Measurements from ENCODE around the gene SMG9. TPM values are rescaled to one million over a fixed set of nuclear protein-coding genes. Genes with fewer than 3 reads are reported as not detected.
"Not testable (repeated sequence)": the region's sequence is repeated elsewhere in the genome, so short reads cannot be mapped to it uniquely, and the experiment has no call there.

SMG9 gene
- total RNA-seq, 2 experiments from 2014 or later = 34.7 to 38.2 TPM

GRCh38 chr19:43766755-43767043 lies 11.9 kb upstream of the SMG9 start:
- Histone ChIP-seq H3K4me3 (ENCODE audit: low read length) (no peak overlapping the region), H3K9me3 (ENCODE audit: control insufficient read depth in 1 of 2, insufficient read depth in 1 of 2, low read length in 2 of 2) (no peaks in the 10 kb centered on the region), H3K27ac (ENCODE audit: low read depth in 1 of 2, low read length in 2 of 2) (peak overlapping the region in 1 of 2 donors; percentile 79), H3K36me3 (ENCODE audit: insufficient read depth, low read length) (peaks cover 46% of the 10 kb centered on the region), H3K27me3 (ENCODE audit: control insufficient read depth in 1 of 2, insufficient read depth in 2 of 2, low read length in 2 of 2) (no peaks in the 10 kb centered on the region), H3K4me1 (ENCODE audit: insufficient read depth, low read length) (peaks cover 45% of the 10 kb centered on the region)
- CTCF ChIA-PET = interaction anchor here (0.6 to 5.0 kb wide), 10 partner anchors 11 to 363 kb away, joined by 3 to 45 read pairs (median 8); partner anchors contain the start of genes KCNN4 and SMG9
- Mint-ChIP-seq H3K4me1 (ENCODE audit: low read depth) (peaks cover 26% of the 10 kb centered on the region), H3K9me3 (no peaks in the 10 kb centered on the region), H3K4me3 (peak overlapping the region; percentile 42), H3K36me3 (ENCODE audit: low read depth) (peaks cover 38% of the 10 kb centered on the region), H3K27ac (peak overlapping the region; percentile 86), H3K27me3 (no peaks in the 10 kb centered on the region)
- POLR2A ChIA-PET = interaction anchor here (1.2 to 3.3 kb wide), 4 partner anchors 11 to 18 kb away, joined by 6 to 47 read pairs (median 14); partner anchors contain the start of gene SMG9
- no peak for TF ChIP-seq CTCF (IDR thresholded peaks at IDR 0.05)
- DNase-seq = no peak
- no peak for ATAC-seq (ENCODE audit: poor library complexity)
- intact Hi-C loops (cut with DNase I, micrococcal nuclease) = loop anchor here (1.0 to 2.0 kb wide), 2 partner anchors 11 to 18 kb away; no protein-coding TSS in a partner anchor

GRCh38 chr19:43765109-43765876 lies 10.5 kb upstream of the SMG9 start:
- DNase-seq = peak in 13 of 14 experiments; percentile 45 to 87 (median 61)
- intact Hi-C loops (cut with DNase I, micrococcal nuclease) = loop anchor here in 1 of 2 experiments (1.0 kb wide), 1 partner anchor 20 kb away; no protein-coding TSS in a partner anchor
- H3K27me3 Mint-ChIP-seq = no peaks in the 10 kb centered on the region
- TF ChIP-seq CTCF (IDR thresholded peaks at IDR 0.05) = no peak
- peaks cover 32% of the 10 kb centered on the region for H3K36me3 Mint-ChIP-seq (ENCODE audit: low read depth)
- Histone ChIP-seq H3K4me1 (ENCODE audit: insufficient read depth, low read length) (peaks cover 45% of the 10 kb centered on the region), H3K9me3 (ENCODE audit: control insufficient read depth in 1 of 2, insufficient read depth in 1 of 2, low read length in 2 of 2) (no peaks in the 10 kb centered on the region), H3K36me3 (ENCODE audit: insufficient read depth, low read length) (peaks cover 32% of the 10 kb centered on the region), H3K4me3 (ENCODE audit: low read length) (no peak overlapping the region), H3K27me3 (ENCODE audit: control insufficient read depth in 1 of 2, insufficient read depth in 2 of 2, low read length in 2 of 2) (no peaks in the 10 kb centered on the region), H3K27ac (ENCODE audit: low read depth in 1 of 2, low read length in 2 of 2) (peak overlapping the region; percentile 48 to 79)
- H3K4me1 Mint-ChIP-seq (ENCODE audit: low read depth) = peaks cover 26% of the 10 kb centered on the region
- POLR2A ChIA-PET = interaction anchor here (0.6 to 3.3 kb wide), 9 partner anchors 11 to 170 kb away, joined by 3 to 47 read pairs (median 5); partner anchors contain the start of genes KCNN4, SMG9 and ZNF45
- H3K9me3 Mint-ChIP-seq = no peaks in the 10 kb centered on the region
- CTCF ChIA-PET = interaction anchor here (1.1 to 5.0 kb wide), 7 partner anchors 11 to 45 kb away, joined by 3 to 45 read pairs (median 10); partner anchors contain the start of genes KCNN4 and SMG9
- peak overlapping the region; percentile 86 for H3K27ac Mint-ChIP-seq
- peak; percentile 81 for ATAC-seq (ENCODE audit: poor library complexity)
- H3K4me3 Mint-ChIP-seq = peak overlapping the region; percentile 44

DNA sequence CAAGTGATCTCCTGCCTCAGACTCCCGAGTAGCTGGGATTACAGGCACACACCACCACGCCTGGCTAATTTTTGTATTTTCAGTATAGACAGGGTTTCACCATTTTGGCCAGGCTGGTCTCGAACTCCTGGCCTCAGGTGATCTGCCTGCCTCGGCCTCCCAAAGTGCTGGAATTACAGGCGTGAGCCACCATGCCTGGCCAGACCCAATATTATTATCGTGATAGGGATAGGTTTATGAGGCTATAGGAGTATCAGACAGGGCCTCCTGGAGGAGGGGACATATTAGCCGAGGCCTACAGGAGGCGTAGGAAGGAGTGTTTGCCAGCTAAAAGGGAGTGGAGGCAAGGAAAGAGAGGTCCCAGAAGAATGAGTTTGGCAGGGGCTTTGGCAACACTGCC lies 9.9 kb upstream of the SMG9 start:
- ATAC-seq (ENCODE audit: poor library complexity); H3K9me3 Mint-ChIP-seq; H3K4me3 Mint-ChIP-seq; DNase-seq; H3K9me3 ChIP-seq (ENCODE audit: control insufficient read depth in 1 of 2, insufficient read depth in 1 of 2, low read length in 2 of 2); H3K27me3 Mint-ChIP-seq; H3K4me3 ChIP-seq (ENCODE audit: low read length); H3K27me3 ChIP-seq (ENCODE audit: control insufficient read depth in 1 of 2, insufficient read depth in 2 of 2, low read length in 2 of 2): not testable (repeated sequence)
- Histone ChIP-seq H3K4me1 (ENCODE audit: insufficient read depth, low read length) (peaks cover 45% of the 10 kb centered on the region), H3K36me3 (ENCODE audit: insufficient read depth, low read length) (peaks cover 27% of the 10 kb centered on the region), H3K27ac (ENCODE audit: low read depth in 1 of 2, low read length in 2 of 2) (peak overlapping the region; percentile 48 to 79)
- intact Hi-C loops (cut with DNase I, micrococcal nuclease) = loop anchor here in 1 of 2 experiments (1.0 kb wide), 1 partner anchor 21 kb away; no protein-coding TSS in a partner anchor
- CTCF ChIA-PET = interaction anchor here (3.6 to 5.0 kb wide), 3 partner anchors 13 to 20 kb away, joined by 20 to 45 read pairs (median 27); no protein-coding TSS in a partner anchor
- Mint-ChIP-seq H3K36me3 (ENCODE audit: low read depth) (peaks cover 25% of the 10 kb centered on the region), H3K4me1 (ENCODE audit: low read depth) (peaks cover 26% of the 10 kb centered on the region), H3K27ac (peak overlapping the region; percentile 86)
- POLR2A ChIA-PET = interaction anchor here (0.6 to 3.3 kb wide), 9 partner anchors 10 to 171 kb away, joined by 3 to 47 read pairs (median 5); partner anchors contain the start of genes KCNN4, SMG9 and ZNF45

Data from CD4-positive, alpha-beta T cell (primary cell).